22Rv1 (cell line): Measurements from ENCODE around the gene DNAH2.

Experiments used
- H3K27ac ChIP-seq: fragments of 450-650 bp; 2 replicates; pipeline ENCODE4 v1.5.1; 2017
- CTCF ChIP-seq: fragments of 450-650 bp; IDR thresholded peaks from 2 replicates; pipeline ENCODE4 v1.5.1; 2017; ENCODE audit warnings: mild to moderate bottlenecking
- ZFX ChIP-seq: fragments of 450-650 bp; IDR thresholded peaks from 2 replicates; pipeline ENCODE4 v1.6.1; 2017; ENCODE audit warnings: antibody characterized with exemption, borderline replicate concordance

DNAH2 gene

GRCh38 chr17:7838090-7839075 is 120.8 kb downstream of the DNAH2 start:
- no peak for TF ChIP-seq ZFX
- TF ChIP-seq CTCF = no peak
- H3K27ac ChIP-seq = peak overlapping the region; percentile 99

- no peak for TF ChIP-seq ZFX
- peak overlapping the region; percentile 99 for H3K27ac ChIP-seq
Observed at GRCh38 chr17:7839190-7839875, 121.8 kb downstream of the DNAH2 start.

- peak overlapping the region; percentile 99 for H3K27ac ChIP-seq
Observed at GRCh38 chr17:7839876-7840261, 122.3 kb downstream of the DNAH2 start.

GRCh38 chr17:7840441-7840840 is 122.9 kb downstream of the DNAH2 start:
- peak overlapping the region; percentile 99 for H3K27ac ChIP-seq
- TF ChIP-seq CTCF (no peak), ZFX (no peak)

More at GRCh38 chr17:7839876-7840261, 122.3 kb downstream of the DNAH2 start:
- TF ChIP-seq ZFX (no peak), CTCF (no peak)

- peak overlapping the region; percentile 99 for H3K27ac ChIP-seq
- no peak for TF ChIP-seq CTCF
- TF ChIP-seq ZFX = no peak
Observed at GRCh38 chr17:7840875-7841274, 123.3 kb downstream of the DNAH2 start.

- no peak for TF ChIP-seq ZFX
- TF ChIP-seq CTCF = peak; percentile 16; the same call in 1 of the 2 replicates
- H3K27ac ChIP-seq = peak overlapping the region; percentile 99
Observed at GRCh38 chr17:7841396-7841914, 123.9 kb downstream of the DNAH2 start.

GRCh38 chr17:7841915-7842379 is 124.4 kb downstream of the DNAH2 start:
- H3K27ac ChIP-seq = peak overlapping the region; percentile 99
- no peak for TF ChIP-seq CTCF
